ENCODE data around the gene BRINP2. TPM values are rescaled to one million over a fixed set of nuclear protein-coding genes. Genes with fewer than 3 reads are reported as not detected.

The BRINP2 gene
- total RNA-seq, 1 donor, result not detected

DNA sequence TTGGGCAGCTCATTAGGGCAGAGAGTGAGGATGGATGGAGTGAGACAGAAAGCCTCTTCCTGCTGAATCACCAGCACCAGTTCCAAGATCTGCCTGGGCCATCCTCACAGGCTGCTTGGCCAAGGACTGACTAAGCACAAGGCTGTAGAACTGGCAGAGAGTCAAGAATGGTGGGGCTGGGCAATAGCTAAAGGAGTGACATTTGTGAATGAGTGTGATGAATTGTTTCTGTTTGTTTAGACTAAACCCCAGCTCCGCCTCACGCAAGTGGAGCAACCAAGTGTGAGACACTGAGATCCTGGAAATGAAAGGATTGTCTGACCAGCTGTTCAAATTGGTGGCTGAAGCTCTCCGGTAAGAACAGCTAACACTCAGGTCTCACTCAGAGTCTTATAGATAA lies 38.6 kb downstream of the BRINP2 start:
- Histone ChIP-seq H2AFZ (ENCODE audit: low read length) (no peak overlapping the region), H3K36me3 (ENCODE audit: insufficient read depth, low read length) (no peaks in the 10 kb centered on the region), H3K79me2 (ENCODE audit: insufficient read depth, low read length) (no peaks in the 10 kb centered on the region), H3K27me3 (ENCODE audit: insufficient read depth, low read length) (no peaks in the 10 kb centered on the region), H3K27ac (ENCODE audit: low read depth, low read length) (no peak overlapping the region), H3K4me2 (ENCODE audit: insufficient read depth, low read length) (peak overlapping the region; percentile 22), H4K20me1 (ENCODE audit: insufficient read depth, low read length) (no peaks in the 10 kb centered on the region), H3K4me3 (ENCODE audit: insufficient read depth, low read length) (no peak overlapping the region), H3K4me1 (ENCODE audit: insufficient read depth, low read length) (peaks cover 6% of the 10 kb centered on the region), H3K9me3 (ENCODE audit: low read depth, low read length) (no peaks in the 10 kb centered on the region)
- DNase-seq (ENCODE audit: insufficient read length, low spot score, missing footprints), result peak; percentile 86
- TF ChIP-seq, protein P1, sequence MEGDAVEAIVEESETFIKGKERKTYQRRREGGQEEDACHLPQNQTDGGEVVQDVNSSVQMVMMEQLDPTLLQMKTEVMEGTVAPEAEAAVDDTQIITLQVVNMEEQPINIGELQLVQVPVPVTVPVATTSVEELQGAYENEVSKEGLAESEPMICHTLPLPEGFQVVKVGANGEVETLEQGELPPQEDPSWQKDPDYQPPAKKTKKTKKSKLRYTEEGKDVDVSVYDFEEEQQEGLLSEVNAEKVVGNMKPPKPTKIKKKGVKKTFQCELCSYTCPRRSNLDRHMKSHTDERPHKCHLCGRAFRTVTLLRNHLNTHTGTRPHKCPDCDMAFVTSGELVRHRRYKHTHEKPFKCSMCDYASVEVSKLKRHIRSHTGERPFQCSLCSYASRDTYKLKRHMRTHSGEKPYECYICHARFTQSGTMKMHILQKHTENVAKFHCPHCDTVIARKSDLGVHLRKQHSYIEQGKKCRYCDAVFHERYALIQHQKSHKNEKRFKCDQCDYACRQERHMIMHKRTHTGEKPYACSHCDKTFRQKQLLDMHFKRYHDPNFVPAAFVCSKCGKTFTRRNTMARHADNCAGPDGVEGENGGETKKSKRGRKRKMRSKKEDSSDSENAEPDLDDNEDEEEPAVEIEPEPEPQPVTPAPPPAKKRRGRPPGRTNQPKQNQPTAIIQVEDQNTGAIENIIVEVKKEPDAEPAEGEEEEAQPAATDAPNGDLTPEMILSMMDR (IDR thresholded peaks at IDR 0.05; ENCODE audit: extremely low read depth, low read depth, low read length), result no peak

DNA sequence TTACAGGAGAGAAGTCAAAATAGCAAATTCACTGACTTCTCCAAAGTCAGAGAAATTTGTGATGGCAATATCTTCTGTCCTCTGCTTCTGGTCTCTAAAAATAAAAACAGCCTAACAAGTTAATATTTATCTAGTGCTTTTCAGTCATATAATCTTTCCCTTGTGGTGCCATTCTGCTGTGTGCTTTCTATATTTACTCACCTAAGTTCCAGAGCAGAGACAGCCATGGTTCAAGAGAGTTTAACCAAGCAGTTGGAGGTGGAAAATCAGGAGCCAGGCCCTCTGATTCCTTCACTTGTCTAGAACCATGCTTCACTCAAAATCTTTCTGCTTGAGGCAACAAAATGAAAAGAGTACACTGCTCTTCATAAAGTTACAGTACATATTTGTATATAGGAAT lies 39.3 kb downstream of the BRINP2 start:
- H3K9me3 ChIP-seq (ENCODE audit: low read depth, low read length), result no peaks in the 10 kb centered on the region
- no peak overlapping the region for H2AFZ ChIP-seq (ENCODE audit: low read length)
- H3K4me2 ChIP-seq (ENCODE audit: insufficient read depth, low read length), result no peak overlapping the region
- peaks cover 6% of the 10 kb centered on the region for H3K4me1 ChIP-seq (ENCODE audit: insufficient read depth, low read length)
- no peaks in the 10 kb centered on the region for H4K20me1 ChIP-seq (ENCODE audit: insufficient read depth, low read length)
- TF ChIP-seq, protein P1 (IDR thresholded peaks at IDR 0.05; ENCODE audit: extremely low read depth, low read depth, low read length), result no peak
- no peak overlapping the region for H3K4me3 ChIP-seq (ENCODE audit: insufficient read depth, low read length)
- no peaks in the 10 kb centered on the region for H3K36me3 ChIP-seq (ENCODE audit: insufficient read depth, low read length)
- no peak for DNase-seq (ENCODE audit: insufficient read length, low spot score, missing footprints)
- no peaks in the 10 kb centered on the region for H3K79me2 ChIP-seq (ENCODE audit: insufficient read depth, low read length)
- no peak overlapping the region for H3K27ac ChIP-seq (ENCODE audit: low read depth, low read length)
- no peaks in the 10 kb centered on the region for H3K27me3 ChIP-seq (ENCODE audit: insufficient read depth, low read length)

DNA sequence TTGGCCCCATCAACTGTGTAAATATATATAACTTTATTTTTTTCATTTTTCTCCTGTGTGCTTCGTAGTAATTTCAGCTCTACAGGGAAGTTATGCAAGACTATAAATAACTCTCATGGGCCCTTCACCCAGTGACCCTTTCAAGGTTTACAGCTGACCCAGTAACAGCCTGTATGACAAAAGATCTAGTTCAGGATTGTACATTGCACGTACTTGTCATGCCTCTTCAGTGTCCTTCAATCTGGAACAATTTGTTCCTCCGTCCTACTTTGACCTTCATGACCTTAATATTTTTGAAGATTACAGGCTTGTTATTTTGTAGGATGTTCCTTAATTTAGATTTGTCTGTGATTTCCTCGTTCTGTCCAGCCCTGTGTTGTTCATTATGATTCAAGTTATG lies 40.5 kb downstream of the BRINP2 start:
- TF ChIP-seq, protein P1 (IDR thresholded peaks at IDR 0.05; ENCODE audit: extremely low read depth, low read depth, low read length), result no peak
- no peaks in the 10 kb centered on the region for H3K36me3 ChIP-seq (ENCODE audit: insufficient read depth, low read length)
- H3K4me3 ChIP-seq (ENCODE audit: insufficient read depth, low read length), result no peak overlapping the region
- no peaks in the 10 kb centered on the region for H3K27me3 ChIP-seq (ENCODE audit: insufficient read depth, low read length)
- no peak overlapping the region for H3K27ac ChIP-seq (ENCODE audit: low read depth, low read length)
- H3K4me2 ChIP-seq (ENCODE audit: insufficient read depth, low read length), result no peak overlapping the region
- no peaks in the 10 kb centered on the region for H4K20me1 ChIP-seq (ENCODE audit: insufficient read depth, low read length)
- no peak for DNase-seq (ENCODE audit: insufficient read length, low spot score, missing footprints)
- H3K9me3 ChIP-seq (ENCODE audit: low read depth, low read length), result no peaks in the 10 kb centered on the region
- no peak overlapping the region for H2AFZ ChIP-seq (ENCODE audit: low read length)
- peaks cover 6% of the 10 kb centered on the region for H3K4me1 ChIP-seq (ENCODE audit: insufficient read depth, low read length)
- H3K79me2 ChIP-seq (ENCODE audit: insufficient read depth, low read length), result no peaks in the 10 kb centered on the region

DNA sequence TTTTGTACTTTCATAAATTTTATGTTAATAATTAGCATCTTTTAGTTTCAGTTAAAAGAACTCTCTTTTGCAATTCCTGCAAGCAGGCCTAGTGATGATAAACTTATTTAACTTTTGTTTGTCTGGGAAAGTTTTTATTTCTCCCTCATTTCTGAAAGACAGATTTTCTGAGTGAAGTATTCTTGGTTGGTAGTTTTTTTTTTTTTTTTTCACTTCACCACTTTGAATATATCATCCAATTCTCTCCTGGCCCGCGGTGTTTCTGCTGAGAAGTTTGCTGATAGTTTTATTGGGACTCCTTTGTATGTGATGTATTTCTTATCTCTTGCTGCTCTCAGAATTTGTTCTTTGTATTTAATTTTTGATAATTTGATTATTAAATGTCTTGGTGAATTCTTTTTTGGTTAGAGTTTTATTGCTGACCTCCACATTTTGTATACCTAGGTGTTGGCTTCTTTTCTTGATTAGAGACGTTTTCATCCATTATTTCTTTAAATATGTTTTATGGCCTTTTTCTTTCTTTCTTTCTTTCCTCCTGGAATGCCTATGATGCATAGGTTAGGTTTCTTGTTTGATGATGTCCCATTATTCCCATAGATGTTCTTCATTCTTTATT lies 45.9 kb downstream of the BRINP2 start:
- no peaks in the 10 kb centered on the region for H3K9me3 ChIP-seq (ENCODE audit: low read depth, low read length)
- no peaks in the 10 kb centered on the region for H3K36me3 ChIP-seq (ENCODE audit: insufficient read depth, low read length)
- no peak overlapping the region for H3K4me3 ChIP-seq (ENCODE audit: insufficient read depth, low read length)
- H3K27ac ChIP-seq (ENCODE audit: low read depth, low read length), result no peak overlapping the region
- no peak for DNase-seq (ENCODE audit: insufficient read length, low spot score, missing footprints)
- H4K20me1 ChIP-seq (ENCODE audit: insufficient read depth, low read length), result no peaks in the 10 kb centered on the region
- no peak overlapping the region for H3K4me2 ChIP-seq (ENCODE audit: insufficient read depth, low read length)
- no peaks in the 10 kb centered on the region for H3K79me2 ChIP-seq (ENCODE audit: insufficient read depth, low read length)
- no peaks in the 10 kb centered on the region for H3K4me1 ChIP-seq (ENCODE audit: insufficient read depth, low read length)
- TF ChIP-seq, protein P1 (IDR thresholded peaks at IDR 0.05; ENCODE audit: extremely low read depth, low read depth, low read length), result no peak
- no peaks in the 10 kb centered on the region for H3K27me3 ChIP-seq (ENCODE audit: insufficient read depth, low read length)
- no peak overlapping the region for H2AFZ ChIP-seq (ENCODE audit: low read length)

Measured in osteoblast (primary cell).